Upper lobe of left lung (tissue), 6 donors: ENCODE results near the gene DEFB131B. TPM values are rescaled to one million over a fixed set of nuclear protein-coding genes. Genes with fewer than 3 reads are reported as not detected.
"Not testable (repeated sequence)": the region's sequence is repeated elsewhere in the genome, so short reads cannot be mapped to it uniquely, and the experiment has no call there.

Experiments used
- ATAC-seq, 2 donors: fragments of 200-7000 bp; cut with Tn5 transposase; one replicate each; pipeline ENCODE4 v1.9.1; 2022; ENCODE audit warnings: mild to moderate bottlenecking in 2 of 2, moderate library complexity in 2 of 2; ENCODE audit not compliant: low FRiP score in 2 of 2
- DNase-seq, 2 donors: peaks; one replicate each; pipeline ENCODE4 v3.0.0-alpha.2; 2019 to 2020
- H3K27ac ChIP-seq, 4 donors: fragments of 200-600 bp; sonication (generic); one replicate each; pipeline ENCODE4 v1.5.1; 2016 to 2019
- H3K27me3 ChIP-seq, 4 donors: fragments of 200-600 bp; sonication (generic); one replicate each; pipeline ENCODE4 v1.5.1; 2017 to 2019
- H3K36me3 ChIP-seq, 4 donors: fragments of 200-600 bp; sonication (generic); one replicate each; pipeline ENCODE4 v1.5.1; 2016 to 2019
- H3K4me1 ChIP-seq, 4 donors: fragments of 200-600 bp; sonication (generic); one replicate each; pipeline ENCODE4 v1.5.1; 2018 to 2019
- H3K4me3 ChIP-seq, 4 donors: fragments of 200-600 bp; sonication (generic); one replicate each; pipeline ENCODE4 v1.5.1; 2017 to 2019; ENCODE audit warnings: mild to moderate bottlenecking in 2 of 4, moderate library complexity in 1 of 4
- H3K9me3 ChIP-seq, 4 donors: fragments of 200-600 bp; sonication (generic); one replicate each; pipeline ENCODE4 v1.5.1; 2018 to 2019
- CTCF ChIP-seq, 6 experiments: fragments of 450-650 bp in 4 of 6; fragments of 200-600 bp in 2 of 6; sonication (generic) in 2 of 6; IDR thresholded peaks; one replicate each; pipeline ENCODE4 v1.5.1; 2016 to 2019; ENCODE audit warnings: antibody characterized with exemption in 6 of 6
- EP300 ChIP-seq, 4 donors: sonication (generic); formaldehyde crosslinking; IDR thresholded peaks; one replicate each; pipeline ENCODE4 v1.5.1; 2017; ENCODE audit warnings: antibody characterized with exemption in 4 of 4, control low read depth in 2 of 4
- POLR2A ChIP-seq, 4 donors: fragments of 450-650 bp; IDR thresholded peaks; one replicate each; pipeline ENCODE4 v1.5.1; 2016 to 2017; ENCODE audit warnings: antibody characterized with exemption in 4 of 4, mild to moderate bottlenecking in 2 of 4
- POLR2AphosphoS5 ChIP-seq, 2 donors: sonication (generic); formaldehyde crosslinking; IDR thresholded peaks; one replicate each; pipeline ENCODE4 v1.5.1; 2017; ENCODE audit warnings: antibody characterized with exemption in 2 of 2
- WGBS, 2 donors: methylation state at CpG; one replicate each; pipeline ENCODE4 v1.1.5; 2017 to 2018; 5-methylcytosine and 5-hydroxymethylcytosine counted together
- total RNA-seq, 6 donors: library from RNA; depleted of rRNA in 4 of 6; stranded (reverse); fragments of >200 nt in 4 of 6; gene quantifications; one replicate each; pipeline versions ENCODE4 v1.1.0 to v1.2.1, GENCODE V29; 2016 to 2021
- donor health status: DM: no; HTN: no; CAD: no; lungs with moderate emphysema.
- donor health status: DM: no; HTN: yes; CAD: no; lungs with severe emphysema.

Gene DEFB131B
- not detected for total RNA-seq

- not testable (repeated sequence) for H3K4me3 ChIP-seq, ATAC-seq, H3K27ac ChIP-seq, H3K9me3 ChIP-seq, H3K4me1 ChIP-seq, H3K36me3 ChIP-seq, DNase-seq, H3K27me3 ChIP-seq
- WGBS, 2 donors, result 95 to 97% methylated on average over 1 of the region's 1 CpG
Observed at GRCh38 chr11:71878059-71878458, at the start of gene DEFB131B. TSS of gene DEFB131B (plus strand) at chr11:71878453. CDS start at chr11:71878453, 0 bp downstream.

- not testable (repeated sequence) for H3K9me3 ChIP-seq, H3K27me3 ChIP-seq, H3K36me3 ChIP-seq, H3K4me1 ChIP-seq, H3K4me3 ChIP-seq, DNase-seq, H3K27ac ChIP-seq, ATAC-seq
- WGBS, 2 donors, result 95 to 98% methylated on average over 3 of the region's 3 CpGs
Observed at GRCh38 chr11:71829247-71829646, 49.0 kb upstream of the DEFB131B start.

GRCh38 chr11:71829686-71830085 lies 48.6 kb upstream of the DEFB131B start:
- not testable (repeated sequence) for H3K9me3 ChIP-seq, DNase-seq, H3K27ac ChIP-seq, H3K36me3 ChIP-seq, H3K27me3 ChIP-seq, ATAC-seq, H3K4me1 ChIP-seq, H3K4me3 ChIP-seq
- 78 to 84% methylated on average over 3 of the region's 3 CpGs for WGBS, 2 donors

- H3K36me3 ChIP-seq, H3K4me1 ChIP-seq, ATAC-seq, H3K4me3 ChIP-seq, H3K9me3 ChIP-seq, H3K27ac ChIP-seq, DNase-seq, H3K27me3 ChIP-seq: not testable (repeated sequence)
- 56 to 57% methylated on average over 1 of the region's 1 CpG for WGBS, 2 donors
Observed at GRCh38 chr11:71832811-71833210, 45.4 kb upstream of the DEFB131B start, which contains the start of gene DEFB108B. TSS of gene DEFB108B (plus strand) at chr11:71833200. CDS start at chr11:71833200, 0 bp downstream.

GRCh38 chr11:71842720-71843119 lies 35.5 kb upstream of the DEFB131B start:
- not testable (repeated sequence) for ATAC-seq, H3K4me1 ChIP-seq
- WGBS, 2 donors, result 87 to 94% methylated on average over 3 to 6 of the region's 6 CpGs

GRCh38 chr11:71843355-71843754 lies 34.9 kb upstream of the DEFB131B start:
- not testable (repeated sequence) for H3K4me3 ChIP-seq, H3K27ac ChIP-seq, H3K27me3 ChIP-seq, H3K9me3 ChIP-seq, H3K36me3 ChIP-seq, ATAC-seq, DNase-seq, H3K4me1 ChIP-seq
- WGBS, 2 donors, result 88 to 92% methylated on average over 3 to 4 of the region's 4 CpGs

More at GRCh38 chr11:71842720-71843119, 35.5 kb upstream of the DEFB131B start:
- not testable (repeated sequence) for H3K4me3 ChIP-seq, H3K36me3 ChIP-seq, H3K27ac ChIP-seq, H3K9me3 ChIP-seq, H3K27me3 ChIP-seq, DNase-seq

- H3K36me3 ChIP-seq, result no peaks in the 10 kb centered on the region
- no peak overlapping the region for H3K4me3 ChIP-seq
- ATAC-seq (no peak), DNase-seq (peak in 1 of 2 donors; percentile 79)
- H3K27ac ChIP-seq, result no peak overlapping the region
- no peaks in the 10 kb centered on the region for H3K9me3 ChIP-seq
- H3K4me1 ChIP-seq, result no peaks in the 10 kb centered on the region
- H3K27me3 ChIP-seq, result no peaks in the 10 kb centered on the region
- WGBS, 2 donors, result 75 to 76% methylated on average over 7 to 13 of the region's 15 CpGs
- TF ChIP-seq POLR2AphosphoS5 (IDR thresholded peaks at IDR 0.05) (no peak), EP300 (IDR thresholded peaks at IDR 0.05) (no peak), CTCF (IDR thresholded peaks at IDR 0.05) (no peak), POLR2A (IDR thresholded peaks at IDR 0.05) (no peak)
Observed at GRCh38 chr11:71843858-71844257, 34.4 kb upstream of the DEFB131B start.

- not testable (repeated sequence) for H3K4me1 ChIP-seq, DNase-seq, H3K27me3 ChIP-seq, H3K4me3 ChIP-seq, H3K36me3 ChIP-seq, H3K9me3 ChIP-seq, ATAC-seq, H3K27ac ChIP-seq
- 93 to 100% methylated on average over 2 of the region's 2 CpGs for WGBS, 2 donors
Observed at GRCh38 chr11:71853895-71854294, 24.4 kb upstream of the DEFB131B start.

GRCh38 chr11:71855880-71856279 lies 22.4 kb upstream of the DEFB131B start:
- H3K36me3 ChIP-seq, H3K9me3 ChIP-seq, H3K4me3 ChIP-seq, H3K27ac ChIP-seq, H3K27me3 ChIP-seq, ATAC-seq, H3K4me1 ChIP-seq, DNase-seq: not testable (repeated sequence)
- WGBS, 2 donors, result 40 to 57% methylated on average over 2 of the region's 2 CpGs

GRCh38 chr11:71860835-71861234 lies 17.4 kb upstream of the DEFB131B start:
- not testable (repeated sequence) for H3K4me3 ChIP-seq

More at GRCh38 chr11:71860835-71861234, 17.4 kb upstream of the DEFB131B start:
- H3K27me3 ChIP-seq, H3K9me3 ChIP-seq, H3K27ac ChIP-seq, DNase-seq, ATAC-seq, H3K4me1 ChIP-seq, H3K36me3 ChIP-seq: not testable (repeated sequence)
- WGBS, 2 donors, result 93 to 96% methylated on average over 3 of the region's 3 CpGs
